ENCODE data around the gene PRM2.

Gene PRM2

GRCh38 chr16:11232852-11233726 is 43.2 kb downstream of the PRM2 start:
- peak; percentile 71 to 80 for DNase-seq (ENCODE audit: low read depth in 1 of 2, low spot score in 1 of 2)

DNA sequence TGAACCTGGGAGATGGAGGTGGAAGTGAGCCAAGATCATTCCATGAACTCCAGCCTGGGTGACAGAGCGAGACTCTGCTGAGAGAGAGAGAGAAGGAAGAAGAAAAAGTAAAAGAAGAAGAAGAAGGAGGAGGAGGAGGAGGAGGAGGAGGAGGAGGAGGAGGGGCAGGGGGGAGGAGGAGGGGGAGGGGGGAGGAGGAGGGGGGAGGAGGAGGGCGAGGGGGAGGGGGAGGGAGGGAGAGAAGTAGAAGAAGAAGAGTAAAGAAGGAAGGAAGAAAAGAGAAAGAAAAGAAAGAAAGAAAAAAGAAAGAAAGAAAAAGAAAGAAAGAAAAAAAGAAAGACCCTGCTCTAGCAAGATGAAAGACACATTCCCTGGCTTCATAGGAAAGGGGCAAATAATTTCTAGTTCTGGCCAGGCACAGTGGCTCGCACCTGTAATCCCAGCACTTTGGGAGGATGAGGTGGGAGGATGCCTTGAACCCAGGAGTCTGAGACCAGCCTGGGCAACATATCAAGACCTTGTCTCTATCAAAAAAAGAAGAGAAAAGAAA is 43.9 kb downstream of the PRM2 start:
- no peak for DNase-seq (ENCODE audit: low read depth in 1 of 2, low spot score in 1 of 2)

- DNase-seq (ENCODE audit: low read depth in 1 of 2, low spot score in 1 of 2): no peak
Observed at GRCh38 chr16:11231367-11231970, 44.8 kb downstream of the PRM2 start.

DNA sequence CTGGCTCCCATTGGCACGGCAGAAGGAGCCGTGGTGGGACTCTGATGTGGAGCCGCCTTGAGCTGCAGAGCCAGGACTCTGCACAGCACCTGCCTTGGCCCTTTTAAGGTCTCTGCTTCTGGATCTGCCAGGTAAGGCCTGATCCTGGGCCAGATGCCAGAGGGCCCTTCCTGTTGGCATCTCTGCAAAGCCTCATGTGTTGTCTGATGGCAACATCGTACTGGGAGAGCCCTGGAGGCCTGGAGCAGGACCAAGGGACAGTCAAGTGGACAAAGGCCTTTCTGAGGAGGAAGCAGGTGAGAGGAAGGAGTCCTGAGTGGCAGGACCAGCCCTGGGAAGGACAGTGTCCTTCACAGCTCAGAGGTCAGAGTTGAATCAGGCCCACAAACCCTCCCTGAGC is 46.4 kb downstream of the PRM2 start:
- no peak for DNase-seq (ENCODE audit: low read depth in 1 of 2, low spot score in 1 of 2)

- DNase-seq (ENCODE audit: low read depth in 1 of 2, low spot score in 1 of 2): no peak
Observed at GRCh38 chr16:11229432-11229831, 46.8 kb downstream of the PRM2 start.

GRCh38 chr16:11225677-11226549 is 50.4 kb downstream of the PRM2 start:
- DNase-seq (ENCODE audit: low read depth in 1 of 2, low spot score in 1 of 2): no peak

Data from stimulated activated CD4-positive, alpha-beta T cell treated with anti-CD3 and anti-CD28 coated beads, Interleukin-15, amount 100 ng/mL, for 1 hour (primary cell).